Measurements from ENCODE around the gene MYO16.

DNA sequence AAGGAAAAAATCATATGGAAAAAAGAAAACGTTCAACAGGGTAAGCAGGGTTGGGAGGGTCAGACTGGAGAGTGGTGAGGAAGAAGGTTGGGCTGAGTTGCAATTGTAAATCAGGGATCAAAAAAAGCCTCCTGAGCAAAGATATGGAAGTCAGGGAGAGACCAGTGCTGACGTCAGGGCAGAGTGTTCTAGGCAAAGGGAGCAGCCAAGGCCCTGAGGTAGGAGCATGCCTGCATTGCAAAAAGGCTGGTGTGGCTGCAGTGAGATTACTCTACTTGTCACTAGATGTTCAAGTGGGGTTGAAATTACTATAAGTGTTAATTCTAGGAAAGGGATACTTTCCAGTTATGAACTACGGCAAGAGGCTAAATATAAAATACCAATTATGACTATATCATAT lies 562.0 kb downstream of the MYO16 start:
- TF ChIP-seq, protein P1, sequence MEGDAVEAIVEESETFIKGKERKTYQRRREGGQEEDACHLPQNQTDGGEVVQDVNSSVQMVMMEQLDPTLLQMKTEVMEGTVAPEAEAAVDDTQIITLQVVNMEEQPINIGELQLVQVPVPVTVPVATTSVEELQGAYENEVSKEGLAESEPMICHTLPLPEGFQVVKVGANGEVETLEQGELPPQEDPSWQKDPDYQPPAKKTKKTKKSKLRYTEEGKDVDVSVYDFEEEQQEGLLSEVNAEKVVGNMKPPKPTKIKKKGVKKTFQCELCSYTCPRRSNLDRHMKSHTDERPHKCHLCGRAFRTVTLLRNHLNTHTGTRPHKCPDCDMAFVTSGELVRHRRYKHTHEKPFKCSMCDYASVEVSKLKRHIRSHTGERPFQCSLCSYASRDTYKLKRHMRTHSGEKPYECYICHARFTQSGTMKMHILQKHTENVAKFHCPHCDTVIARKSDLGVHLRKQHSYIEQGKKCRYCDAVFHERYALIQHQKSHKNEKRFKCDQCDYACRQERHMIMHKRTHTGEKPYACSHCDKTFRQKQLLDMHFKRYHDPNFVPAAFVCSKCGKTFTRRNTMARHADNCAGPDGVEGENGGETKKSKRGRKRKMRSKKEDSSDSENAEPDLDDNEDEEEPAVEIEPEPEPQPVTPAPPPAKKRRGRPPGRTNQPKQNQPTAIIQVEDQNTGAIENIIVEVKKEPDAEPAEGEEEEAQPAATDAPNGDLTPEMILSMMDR (IDR thresholded peaks at IDR 0.05; ENCODE audit: poor library complexity), result no peak
- no peak for TF ChIP-seq EZH2 (IDR thresholded peaks at IDR 0.05; ENCODE audit: borderline replicate concordance)
- TF ChIP-seq EZH2phosphoT487 (IDR thresholded peaks at IDR 0.05; ENCODE audit: low read depth, severe bottlenecking, unreplicated experiment), result no peak

Measured in hepatocyte (in vitro differentiated cells).